ENCODE data around the gene C19orf53. TPM values are rescaled to one million over a fixed set of nuclear protein-coding genes. Genes with fewer than 3 reads are reported as not detected.

Gene C19orf53
- total RNA-seq, 1 experiment from 2014 or later, result 66.4 TPM

DNA sequence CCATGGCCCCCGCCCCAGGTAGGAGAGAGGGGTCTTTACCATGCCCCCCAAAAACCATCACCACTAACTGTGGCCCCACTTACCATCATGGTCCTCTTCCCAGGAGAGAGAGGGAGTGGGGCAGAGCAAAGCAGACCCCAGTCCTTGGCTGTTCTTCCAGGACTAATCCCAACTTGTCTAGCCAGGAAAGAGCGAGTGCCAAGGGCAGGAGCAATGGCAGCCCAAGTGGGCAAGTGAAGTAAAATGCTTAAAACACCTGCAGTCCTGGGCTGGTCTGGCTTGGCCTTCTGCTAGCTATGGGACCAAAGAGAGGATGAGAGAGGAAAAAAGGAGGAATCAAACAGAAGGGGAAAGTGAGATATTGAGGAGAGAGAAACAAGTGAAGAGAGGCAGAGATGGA lies 38.9 kb downstream of the C19orf53 start:
- no peaks in the 10 kb centered on the region for H3K27me3 Mint-ChIP-seq (ENCODE audit: unreplicated experiment)
- CTCF ChIA-PET, result no interaction called here
- TF ChIP-seq CTCF (IDR thresholded peaks at IDR 0.05; ENCODE audit: unreplicated experiment), result no peak
- no TSS peak for BruUV-seq (replicated peaks)
- intact Hi-C loops (cut with micrococcal nuclease; ENCODE audit: unreplicated experiment), result no loop called here
- no peak for DNase-seq
- peaks cover 4% of the 10 kb centered on the region for H3K9me3 Mint-ChIP-seq (ENCODE audit: low read depth, unreplicated experiment)
- H3K36me3 Mint-ChIP-seq (ENCODE audit: insufficient read depth, unreplicated experiment), result peaks cover 46% of the 10 kb centered on the region
- peak overlapping the region; percentile 14 for H3K27ac Mint-ChIP-seq (ENCODE audit: unreplicated experiment)
- no peak overlapping the region for H3K4me3 Mint-ChIP-seq (ENCODE audit: low read depth, unreplicated experiment)
- no peaks in the 10 kb centered on the region for H3K4me1 Mint-ChIP-seq (ENCODE audit: low read depth, unreplicated experiment)

- CTCF ChIA-PET, result interaction anchor here (0.6 to 0.7 kb wide), 2 partner anchors 21 to 262 kb away, joined by 3 to 10 read pairs; no protein-coding TSS in a partner anchor
- H3K4me1 Mint-ChIP-seq (ENCODE audit: low read depth, unreplicated experiment), result no peaks in the 10 kb centered on the region
- DNase-seq, result no peak
- BruUV-seq (replicated peaks), result no TSS peak
- peaks cover 51% of the 10 kb centered on the region for H3K36me3 Mint-ChIP-seq (ENCODE audit: insufficient read depth, unreplicated experiment)
- H3K4me3 Mint-ChIP-seq (ENCODE audit: low read depth, unreplicated experiment), result no peak overlapping the region
- H3K27ac Mint-ChIP-seq (ENCODE audit: unreplicated experiment), result no peak overlapping the region
- peaks cover 4% of the 10 kb centered on the region for H3K9me3 Mint-ChIP-seq (ENCODE audit: low read depth, unreplicated experiment)
- no peak for TF ChIP-seq CTCF (IDR thresholded peaks at IDR 0.05; ENCODE audit: unreplicated experiment)
- intact Hi-C loops (cut with micrococcal nuclease; ENCODE audit: unreplicated experiment), result no loop called here
- H3K27me3 Mint-ChIP-seq (ENCODE audit: unreplicated experiment), result no peaks in the 10 kb centered on the region
Measured at GRCh38 chr19:13814550-13814949, 40.3 kb downstream of the C19orf53 start.

GRCh38 chr19:13817018-13817614 lies 42.9 kb downstream of the C19orf53 start:
- no peak for DNase-seq
- BruUV-seq (replicated peaks), result no TSS peak
- intact Hi-C loops (cut with micrococcal nuclease; ENCODE audit: unreplicated experiment), result no loop called here
- Mint-ChIP-seq H3K27me3 (ENCODE audit: unreplicated experiment) (no peaks in the 10 kb centered on the region), H3K27ac (ENCODE audit: unreplicated experiment) (no peak overlapping the region), H3K4me3 (ENCODE audit: low read depth, unreplicated experiment) (no peak overlapping the region), H3K4me1 (ENCODE audit: low read depth, unreplicated experiment) (no peaks in the 10 kb centered on the region), H3K36me3 (ENCODE audit: insufficient read depth, unreplicated experiment) (peaks cover 54% of the 10 kb centered on the region), H3K9me3 (ENCODE audit: low read depth, unreplicated experiment) (peaks cover 4% of the 10 kb centered on the region)
- TF ChIP-seq CTCF (IDR thresholded peaks at IDR 0.05; ENCODE audit: unreplicated experiment), result no peak
- CTCF ChIA-PET, result interaction anchor here (0.8 to 1.2 kb wide), 2 partner anchors 20 to 21 kb away, joined by 3 read pairs; no protein-coding TSS in a partner anchor

- Mint-ChIP-seq H3K36me3 (ENCODE audit: insufficient read depth, unreplicated experiment) (peaks cover 56% of the 10 kb centered on the region), H3K27ac (ENCODE audit: unreplicated experiment) (no peak overlapping the region), H3K4me3 (ENCODE audit: low read depth, unreplicated experiment) (no peak overlapping the region), H3K27me3 (ENCODE audit: unreplicated experiment) (no peaks in the 10 kb centered on the region), H3K9me3 (ENCODE audit: low read depth, unreplicated experiment) (peaks cover 4% of the 10 kb centered on the region), H3K4me1 (ENCODE audit: low read depth, unreplicated experiment) (no peaks in the 10 kb centered on the region)
- no peak for DNase-seq
- no TSS peak for BruUV-seq (replicated peaks)
- CTCF ChIA-PET, result interaction anchor here (1.2 kb wide), 1 partner anchor 22 kb away, joined by 3 read pairs; no protein-coding TSS in a partner anchor
- no peak for TF ChIP-seq CTCF (IDR thresholded peaks at IDR 0.05; ENCODE audit: unreplicated experiment)
- intact Hi-C loops (cut with micrococcal nuclease; ENCODE audit: unreplicated experiment), result no loop called here
Measured at GRCh38 chr19:13817615-13818371, 43.5 kb downstream of the C19orf53 start.

Data from Calu3 (cell line).